ENCODE data around the gene MYO1E. TPM values are rescaled to one million over a fixed set of nuclear protein-coding genes. Genes with fewer than 3 reads are reported as not detected.
"Not testable (repeated sequence)": the region's sequence is repeated elsewhere in the genome, so short reads cannot be mapped to it uniquely, and the experiment has no call there.

The MYO1E gene
- total and polyA plus RNA-seq, 2 of the 4 experiments (the other 2 are of a cell fraction), result 13.4 to 37.3 TPM

DNA sequence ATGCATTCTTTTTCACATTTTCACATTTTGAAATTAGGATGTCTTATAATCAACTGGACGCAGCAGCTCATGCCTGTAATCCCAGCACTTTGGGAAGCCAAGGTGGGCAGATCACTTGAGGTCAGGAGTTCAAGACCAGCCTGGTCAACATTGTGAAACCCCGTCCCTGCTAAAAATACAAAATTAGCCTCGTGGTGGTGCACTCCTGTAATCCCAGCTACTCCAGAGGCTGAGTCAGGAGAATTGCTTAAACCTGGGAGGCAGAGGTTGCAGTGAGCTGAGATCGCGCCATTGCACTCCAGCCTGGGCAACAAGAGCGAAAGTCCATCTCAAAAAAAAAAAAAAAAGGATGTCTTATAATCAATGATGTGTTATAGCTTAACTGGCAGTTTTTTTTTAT, 92.4 kb downstream of the MYO1E start:
- H2AFZ ChIP-seq (replicated peaks; ENCODE audit: low read length, poor library complexity); H2BK15ac ChIP-seq (ENCODE audit: low read depth, low read length); H2AK9ac ChIP-seq (replicated peaks; ENCODE audit: low read depth, low read length, poor library complexity); ATAC-seq (ENCODE audit: low read depth); H3K18ac ChIP-seq (ENCODE audit: low read depth, low read length); DNase-seq; H3K27me3 ChIP-seq (ENCODE audit: control insufficient read depth, insufficient read depth, low read length); BruUV-seq (replicated peaks); H2AK5ac ChIP-seq (ENCODE audit: low read depth, low read length); H2BK5ac ChIP-seq (ENCODE audit: low read depth, low read length, poor library complexity, severe bottlenecking); H3K9ac ChIP-seq (ENCODE audit: low read depth, low read length); H3K36me3 ChIP-seq (ENCODE audit: control insufficient read depth, insufficient read depth, low read length); intact Hi-C loops (cut with micrococcal nuclease); H2BK20ac ChIP-seq (ENCODE audit: low read depth, low read length); POLR2A ChIA-PET (ENCODE audit: unreplicated experiment); H3K56ac ChIP-seq (ENCODE audit: extremely low read depth, insufficient read depth, low read length); H4K91ac ChIP-seq (ENCODE audit: insufficient read depth, low read depth, low read length); H4K20me1 ChIP-seq (ENCODE audit: insufficient read depth, low read length); H3K4me1 ChIP-seq (ENCODE audit: control insufficient read depth, insufficient read depth, low read length); H3K23ac ChIP-seq (ENCODE audit: low read depth, low read length); H3K14ac ChIP-seq (replicated peaks; ENCODE audit: low read depth, low read length); H4K8ac ChIP-seq (ENCODE audit: low read depth in 2 of 2, low read length in 2 of 2); H3K9me3 ChIP-seq (ENCODE audit: control insufficient read depth, insufficient read depth, low read length); H4K5ac ChIP-seq (ENCODE audit: low read depth, low read length); H3K4me2 ChIP-seq (ENCODE audit: low read depth, low read length); H3K4ac ChIP-seq (ENCODE audit: low read depth, low read length); dilution Hi-C loops (cut with HindIII; ENCODE audit: low sequenced_read_pairs, unreplicated experiment); in situ Hi-C loops (cut with MboI; ENCODE audit: low sequenced_read_pairs); H2BK120ac ChIP-seq (ENCODE audit: low read depth, low read length); H3K4me3 ChIP-seq (ENCODE audit: insufficient read depth, low read depth, low read length); H3K27ac ChIP-seq (ENCODE audit: insufficient read depth, low read length): not testable (repeated sequence)
- WGBS, 2 experiments (ENCODE audit: extremely low coverage in 2 of 2, insufficient read length in 1 of 2), result no CpG with 5 or more reads among the region's 6 CpGs
- H3K9me1 ChIP-seq (ENCODE audit: insufficient read depth, low read length), result peaks cover 13% of the 10 kb centered on the region
- CTCF ChIA-PET, result interaction anchor here (0.6 kb wide), 1 partner anchor 364 kb away, joined by 3 read pairs; no protein-coding TSS in a partner anchor
- peaks cover 60 to 61% of the 10 kb centered on the region in 2 experiments for H3K79me1 ChIP-seq (ENCODE audit: low read depth in 1 of 2, low read length in 2 of 2)

Measured in IMR-90 (cell line).